GM18909 (cell line): ENCODE results near the gene KCNN2.

ENCODE experiments used
- ATAC-seq: cut with Tn5 transposase; IDR thresholded peaks from one replicate; pipeline ENCODE4 v1.9.1; 2021; ENCODE audit warnings: mild to moderate bottlenecking; ENCODE audit not compliant: unreplicated experiment, poor library complexity

Gene KCNN2

DNA sequence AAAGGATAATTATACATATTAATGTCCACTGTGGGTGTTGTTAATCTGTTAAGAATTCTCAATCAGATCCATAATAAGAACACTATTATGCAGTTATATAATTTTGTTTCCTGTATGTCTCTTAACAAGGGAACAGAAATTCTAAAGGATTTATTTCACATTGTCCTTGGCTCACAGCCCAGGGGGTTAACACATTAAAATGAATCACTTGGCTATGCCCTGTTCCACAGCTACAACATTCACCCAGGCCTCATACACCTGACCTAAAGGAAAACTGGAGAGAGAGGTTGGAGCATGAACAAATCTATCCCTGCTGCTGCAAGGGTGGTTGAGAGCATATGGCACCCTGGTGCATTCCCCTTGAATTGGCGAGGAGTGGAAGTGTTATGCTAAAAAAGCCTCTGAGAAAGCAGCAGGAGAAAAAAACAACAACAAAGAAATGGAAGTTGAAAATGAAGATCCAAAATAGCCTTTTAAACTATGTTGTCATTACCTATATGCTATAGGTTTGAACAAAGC is 116.0 kb downstream of the KCNN2 start:
- ATAC-seq = no peak

DNA sequence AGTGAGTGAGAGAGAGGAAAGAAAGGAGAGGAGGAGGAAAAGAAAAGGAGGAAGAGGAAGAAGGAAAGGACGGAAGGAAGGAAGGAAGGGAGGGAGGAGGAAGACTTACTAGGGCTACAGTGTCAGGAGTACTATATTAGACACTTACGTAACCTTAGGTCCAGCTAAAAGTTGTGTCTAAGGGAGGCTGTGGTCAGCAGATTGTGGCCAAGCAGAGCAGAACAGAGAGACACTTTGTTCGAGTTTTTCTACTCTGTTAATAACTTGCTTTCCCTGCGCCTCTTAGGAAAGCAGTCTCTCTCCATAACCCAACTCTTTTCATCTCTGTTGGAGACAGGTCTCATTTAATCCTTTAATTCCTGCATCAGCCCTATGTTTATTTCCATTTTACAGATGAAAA is 138.9 kb downstream of the KCNN2 start:
- ATAC-seq = no peak

DNA sequence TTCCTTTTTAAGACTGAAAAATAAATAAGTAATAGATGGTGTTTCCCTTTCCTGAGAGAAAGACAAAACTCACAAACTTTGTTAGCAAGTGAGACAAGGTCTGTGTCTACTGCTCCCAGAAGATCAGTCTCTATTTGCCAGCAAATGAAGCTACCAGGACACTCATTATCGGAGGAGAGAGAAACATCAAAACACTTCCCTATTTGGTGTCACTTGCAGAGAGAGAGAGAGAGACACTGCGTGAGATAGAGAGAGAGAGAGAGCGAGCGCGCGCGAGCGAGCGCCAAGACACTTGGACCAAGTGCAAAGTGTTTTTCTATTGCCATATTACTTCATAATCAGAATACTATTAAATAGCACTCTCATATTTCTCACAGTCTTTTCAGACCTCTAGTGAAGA is 142.7 kb downstream of the KCNN2 start:
- ATAC-seq = no peak

DNA sequence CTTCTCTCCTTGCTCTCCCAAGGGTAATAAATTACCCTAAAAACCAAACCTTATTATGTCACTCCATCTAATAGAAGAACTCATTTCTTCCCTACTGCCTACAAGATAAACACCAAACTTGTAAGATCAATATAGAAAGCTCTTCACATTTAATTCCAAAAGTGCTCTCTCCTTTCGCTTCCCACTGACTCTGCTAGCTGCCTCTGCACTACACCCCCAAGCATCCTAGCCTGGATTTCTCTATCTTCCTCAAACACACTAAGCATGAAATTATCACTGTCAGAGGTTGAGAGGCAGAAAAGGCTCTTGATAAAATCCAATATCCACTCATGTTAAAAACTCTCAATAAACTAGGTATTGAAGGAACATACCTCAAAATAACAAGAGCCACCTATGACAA is 162.4 kb downstream of the KCNN2 start:
- ATAC-seq = no peak

DNA sequence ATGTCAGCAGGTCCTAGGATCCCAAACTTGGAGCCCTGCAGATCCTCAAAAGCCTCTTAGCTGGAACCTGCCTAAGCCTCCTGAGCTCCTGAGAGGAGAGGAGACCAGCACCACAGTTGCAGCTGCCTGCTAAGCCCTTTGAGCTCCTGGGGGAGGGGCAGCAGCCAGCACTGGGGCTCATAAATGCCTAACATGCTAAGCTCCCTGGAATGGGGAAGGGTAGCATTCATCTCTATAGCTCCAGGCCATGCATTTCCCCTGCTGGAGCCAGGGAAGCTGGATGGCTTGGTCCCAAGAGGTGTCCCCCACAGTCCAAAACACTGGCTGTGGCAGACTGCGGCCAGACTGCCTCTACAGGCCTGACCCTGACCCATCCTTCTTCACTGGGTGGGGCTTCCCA is 182.7 kb downstream of the KCNN2 start:
- ATAC-seq = no peak
